ENCODE data around the gene PPP2R3B.
"Not testable (repeated sequence)": the region's sequence is repeated elsewhere in the genome, so short reads cannot be mapped to it uniquely, and the experiment has no call there.

PPP2R3B gene

DNA sequence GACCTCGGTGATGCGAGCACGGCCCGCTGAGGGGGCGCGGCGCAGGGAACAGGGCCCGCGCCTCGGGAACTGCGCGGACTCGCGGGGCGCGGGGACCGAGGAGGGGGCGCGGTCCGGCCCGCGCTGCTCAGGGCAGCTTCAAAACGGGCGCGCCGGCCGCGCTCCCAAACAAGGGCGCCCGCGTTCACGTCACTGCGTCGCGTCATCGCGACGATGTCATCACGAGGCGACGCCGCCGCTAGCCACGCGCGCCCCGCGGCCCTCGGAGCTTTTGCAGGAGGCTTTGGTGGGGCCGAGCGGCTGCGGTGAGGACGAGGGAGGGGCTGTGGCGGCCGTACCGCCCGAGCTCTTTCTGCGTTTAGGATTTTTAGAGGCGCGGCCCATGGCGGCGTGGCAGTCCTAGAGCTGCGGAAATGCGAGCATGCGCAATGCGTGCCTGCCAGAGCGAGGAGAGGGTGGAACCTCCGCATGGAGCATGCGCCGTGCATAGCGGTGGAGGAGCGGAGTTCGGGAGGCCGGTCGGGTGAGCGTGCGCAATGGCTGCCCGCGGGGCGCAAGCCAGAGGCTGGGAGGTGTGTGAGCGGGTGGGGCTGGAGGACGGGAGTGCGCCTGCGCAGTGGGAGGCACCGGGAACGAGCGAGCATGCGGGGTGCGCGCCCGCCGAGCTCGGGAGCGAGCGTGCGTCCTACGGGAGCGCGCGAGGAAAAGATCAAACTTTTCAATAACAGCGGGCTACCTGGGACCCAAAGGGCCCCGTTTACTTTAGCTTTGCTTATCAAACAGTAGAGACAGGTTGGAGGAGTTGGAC, at the start of gene PPP2R3B:
TSS of gene PPP2R3B (minus strand) at position 140 of the 808 bp plus-strand sequence. CDS start 216 bp downstream, outside the sequence.
- TF ChIP-seq, protein P1, sequence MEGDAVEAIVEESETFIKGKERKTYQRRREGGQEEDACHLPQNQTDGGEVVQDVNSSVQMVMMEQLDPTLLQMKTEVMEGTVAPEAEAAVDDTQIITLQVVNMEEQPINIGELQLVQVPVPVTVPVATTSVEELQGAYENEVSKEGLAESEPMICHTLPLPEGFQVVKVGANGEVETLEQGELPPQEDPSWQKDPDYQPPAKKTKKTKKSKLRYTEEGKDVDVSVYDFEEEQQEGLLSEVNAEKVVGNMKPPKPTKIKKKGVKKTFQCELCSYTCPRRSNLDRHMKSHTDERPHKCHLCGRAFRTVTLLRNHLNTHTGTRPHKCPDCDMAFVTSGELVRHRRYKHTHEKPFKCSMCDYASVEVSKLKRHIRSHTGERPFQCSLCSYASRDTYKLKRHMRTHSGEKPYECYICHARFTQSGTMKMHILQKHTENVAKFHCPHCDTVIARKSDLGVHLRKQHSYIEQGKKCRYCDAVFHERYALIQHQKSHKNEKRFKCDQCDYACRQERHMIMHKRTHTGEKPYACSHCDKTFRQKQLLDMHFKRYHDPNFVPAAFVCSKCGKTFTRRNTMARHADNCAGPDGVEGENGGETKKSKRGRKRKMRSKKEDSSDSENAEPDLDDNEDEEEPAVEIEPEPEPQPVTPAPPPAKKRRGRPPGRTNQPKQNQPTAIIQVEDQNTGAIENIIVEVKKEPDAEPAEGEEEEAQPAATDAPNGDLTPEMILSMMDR (IDR thresholded peaks at IDR 0.05; ENCODE audit: low read depth, low read length), result no peak
- peak; percentile 97 for DNase-seq (ENCODE audit: extremely low read depth, low read depth)

DNA sequence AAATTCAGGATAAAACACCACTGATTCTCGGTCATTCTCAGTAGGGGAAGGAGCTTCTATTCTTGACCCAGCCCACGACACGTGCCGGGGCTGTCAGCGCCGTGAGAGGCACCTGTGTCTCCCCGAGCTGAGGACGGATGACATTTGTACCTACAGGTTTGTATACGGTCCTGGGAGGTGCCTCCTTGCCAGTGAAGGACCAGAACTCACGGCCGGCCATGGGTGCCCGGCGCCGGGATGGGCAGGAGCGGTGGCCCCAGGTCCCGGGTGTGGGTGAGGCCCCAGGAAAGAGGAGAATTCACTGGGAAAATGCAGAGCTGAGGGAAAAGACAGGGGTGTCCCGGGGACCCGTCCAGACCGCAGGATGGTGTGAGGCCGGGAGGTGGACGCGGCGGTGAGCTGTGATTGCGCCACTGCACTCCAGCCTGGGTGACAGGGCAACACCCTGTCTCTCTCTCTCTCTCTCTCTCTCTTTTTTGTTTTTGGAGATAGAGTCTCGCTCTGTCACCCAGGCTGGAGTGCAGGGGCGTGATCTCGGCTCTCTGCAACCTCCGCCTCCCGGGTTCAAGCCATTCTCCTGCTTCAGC, 48.9 kb upstream of the PPP2R3B start:
- TF ChIP-seq, protein P1 (IDR thresholded peaks at IDR 0.05; ENCODE audit: low read depth, low read length), result no peak
- no peak for DNase-seq (ENCODE audit: extremely low read depth, low read depth)

GRCh38 chrX:434946-435345, 48.2 kb upstream of the PPP2R3B start:
- no peak for DNase-seq (ENCODE audit: extremely low read depth, low read depth)
- TF ChIP-seq, protein P1 (IDR thresholded peaks at IDR 0.05; ENCODE audit: low read depth, low read length), result no peak

DNA sequence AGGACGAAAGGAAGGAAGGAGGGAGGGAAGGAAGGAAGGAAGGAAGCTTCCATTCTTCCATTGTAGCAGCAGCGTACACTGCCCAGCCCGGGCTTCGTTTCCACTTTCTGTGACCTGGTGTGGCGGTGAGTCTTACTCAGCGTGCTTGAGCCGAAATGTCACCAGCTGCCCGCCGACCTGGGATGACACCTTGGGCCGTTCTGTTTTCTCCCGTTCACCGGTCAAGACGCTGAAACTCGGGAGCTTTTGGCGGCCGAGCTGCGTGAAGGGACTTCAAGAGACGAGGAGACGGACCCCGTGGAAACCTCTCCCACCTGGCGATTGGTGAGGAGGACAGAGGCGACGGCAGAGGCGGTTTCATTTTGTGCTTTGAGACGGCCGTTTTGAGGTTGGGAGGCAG, 47.1 kb upstream of the PPP2R3B start:
- TF ChIP-seq, protein P1 (IDR thresholded peaks at IDR 0.05; ENCODE audit: low read depth, low read length), result no peak

DNA sequence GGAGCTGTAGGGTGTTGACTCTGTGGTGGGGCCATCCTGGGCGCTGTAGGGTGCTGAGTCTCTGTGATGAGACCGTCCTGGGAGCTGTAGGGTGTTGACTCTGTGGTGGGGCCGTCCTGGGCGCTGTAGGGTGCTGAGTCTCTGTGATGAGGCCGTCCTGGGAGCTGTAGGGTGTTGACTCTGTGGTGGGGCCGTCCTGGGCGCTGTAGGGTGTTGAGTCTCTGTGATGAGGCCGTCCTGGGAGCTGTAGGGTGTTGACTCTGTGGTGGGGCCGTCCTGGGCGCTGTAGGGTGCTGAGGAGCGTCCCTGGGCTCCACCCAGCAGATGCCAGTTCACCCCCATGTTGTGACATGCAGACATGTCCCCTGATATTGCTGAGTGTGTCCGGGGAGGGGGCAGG, 46.0 kb upstream of the PPP2R3B start:
- DNase-seq (ENCODE audit: extremely low read depth, low read depth), result not testable (repeated sequence)

More for the DNA sequence above, 47.1 kb upstream of the PPP2R3B start:
- no peak for DNase-seq (ENCODE audit: extremely low read depth, low read depth)

DNA sequence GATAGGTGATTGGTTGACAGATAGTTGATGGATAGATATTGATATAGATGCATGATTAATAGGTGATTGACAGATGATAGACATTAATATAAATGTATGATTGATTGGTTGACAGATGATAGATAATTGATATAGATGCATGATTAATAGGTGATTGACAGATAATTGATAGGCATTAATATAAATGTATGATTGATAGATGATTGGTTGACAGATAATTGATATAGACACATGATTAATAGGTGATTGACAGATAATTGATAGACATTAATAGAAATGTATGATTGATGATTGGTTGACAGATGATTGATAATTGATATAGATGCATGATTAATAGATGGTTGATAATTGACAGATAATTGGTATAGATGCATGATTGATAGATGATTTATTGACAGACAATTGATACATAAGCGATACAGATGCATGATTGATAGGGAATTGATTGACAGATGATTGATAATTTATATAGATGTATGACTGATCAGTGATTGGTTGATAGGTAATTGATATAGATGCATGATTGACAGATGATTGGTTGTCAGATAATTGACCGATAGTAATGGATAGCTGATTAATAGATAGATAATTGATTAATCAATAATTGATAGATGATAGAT, 44.9 kb upstream of the PPP2R3B start:
- no peak for DNase-seq (ENCODE audit: extremely low read depth, low read depth)
- TF ChIP-seq, protein P1 (IDR thresholded peaks at IDR 0.05; ENCODE audit: low read depth, low read length), result no peak

DNA sequence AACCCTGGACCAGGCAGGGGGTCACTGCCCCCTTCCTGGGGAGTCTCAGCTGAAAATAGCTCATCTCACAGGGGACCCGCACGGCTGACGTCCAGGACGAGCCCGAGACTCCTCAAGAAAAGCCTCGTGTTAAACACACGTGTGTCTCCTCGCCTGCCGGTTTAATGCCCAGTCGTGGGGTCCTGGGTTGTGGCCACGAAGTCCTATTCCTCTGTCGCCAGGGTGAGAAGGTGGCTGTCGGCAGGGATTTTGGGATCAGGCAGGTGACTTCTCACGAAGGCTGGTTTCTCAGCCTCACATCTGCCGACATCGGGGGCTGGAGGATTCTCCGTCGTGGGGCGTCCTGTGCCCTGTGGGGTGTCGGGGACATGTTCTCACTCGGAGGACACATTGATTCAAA, 44.3 kb upstream of the PPP2R3B start:
- TF ChIP-seq, protein P1 (IDR thresholded peaks at IDR 0.05; ENCODE audit: low read depth, low read length), result no peak
- DNase-seq (ENCODE audit: extremely low read depth, low read depth), result no peak

All from AG09319 (cell line).